Mesenchymal stem cell (in vitro differentiated cells and primary cell): Measurements from ENCODE around the gene BLOC1S3.
A peak's percentile ranks its signal among the peaks of the same experiment; 100 is the strongest.

ENCODE experiments used
- DNase-seq: peaks from one replicate; pipeline ENCODE4 v3.0.0-alpha.2; 2013
- H2AFZ ChIP-seq: one replicate; pipeline ENCODE4 v1.6.1; 2013; ENCODE audit warnings: low read depth, mild to moderate bottlenecking, control low read depth, inconsistent platforms, low read length, moderate library complexity
- H2AK5ac ChIP-seq: 2 replicates; pipeline ENCODE4 v1.6.1; 2013; ENCODE audit warnings: low read length, moderate library complexity, mild to moderate bottlenecking, inconsistent platforms; ENCODE audit not compliant: severe bottlenecking
- H2BK120ac ChIP-seq: one replicate; pipeline ENCODE4 v1.6.1; 2013; ENCODE audit warnings: low read depth, mild to moderate bottlenecking, inconsistent platforms, low read length, moderate library complexity
- H2BK12ac ChIP-seq, 2 experiments: one replicate each; pipeline ENCODE4 v1.6.1; 2013; ENCODE audit warnings: inconsistent platforms in 2 of 2, low read length in 2 of 2, mild to moderate bottlenecking in 2 of 2, moderate library complexity in 2 of 2, control low read depth in 1 of 2
- H2BK15ac ChIP-seq: one replicate; pipeline ENCODE4 v1.6.1; 2013; ENCODE audit warnings: mild to moderate bottlenecking, low read depth, inconsistent platforms; ENCODE audit not compliant: poor library complexity, severe bottlenecking
- H2BK5ac ChIP-seq: 2 replicates; pipeline ENCODE4 v1.6.1; 2013; ENCODE audit warnings: low read depth, mild to moderate bottlenecking, low read length, control low read depth, inconsistent platforms; ENCODE audit not compliant: poor library complexity, severe bottlenecking
- H3K14ac ChIP-seq, 2 experiments: one replicate each; pipeline ENCODE4 v1.6.1; 2013; ENCODE audit warnings: inconsistent platforms in 2 of 2, low read length in 2 of 2, control low read depth in 1 of 2, mild to moderate bottlenecking in 1 of 2, moderate library complexity in 1 of 2
- H3K18ac ChIP-seq, 2 experiments: one replicate each; pipeline ENCODE4 v1.6.1; 2013; ENCODE audit warnings: inconsistent platforms in 2 of 2, low read length in 2 of 2, control low read depth in 1 of 2, low read depth in 1 of 2, mild to moderate bottlenecking in 1 of 2
- H3K23ac ChIP-seq, 2 experiments: one replicate each; pipeline ENCODE4 v1.6.1; 2013; ENCODE audit warnings: inconsistent platforms in 2 of 2, low read length in 2 of 2, mild to moderate bottlenecking in 2 of 2, moderate library complexity in 2 of 2, control low read depth in 1 of 2
- H3K27ac ChIP-seq: 2 replicates; pipeline ENCODE4 v1.5.1; 2013; ENCODE audit warnings: mild to moderate bottlenecking, moderate library complexity, low read length, control low read depth, inconsistent platforms; ENCODE audit not compliant: poor library complexity, severe bottlenecking
- H3K27me3 ChIP-seq, 2 experiments: 2 replicates each; pipeline versions ENCODE4 v1.6.1 to v1.7.0; 2013; ENCODE audit warnings: low read length in 2 of 2, mild to moderate bottlenecking in 2 of 2, moderate library complexity in 2 of 2, control low read depth in 1 of 2, inconsistent platforms in 1 of 2; ENCODE audit not compliant: control insufficient read depth in 1 of 2, insufficient read depth in 1 of 2
- H3K36me3 ChIP-seq, 2 experiments: 2 replicates each; pipeline versions ENCODE4 v1.6.1 to v1.7.0; 2013; ENCODE audit warnings: low read length in 2 of 2, control low read depth in 1 of 2, inconsistent platforms in 1 of 2, low read depth in 1 of 2, mild to moderate bottlenecking in 1 of 2; ENCODE audit not compliant: insufficient read depth in 2 of 2, control insufficient read depth in 1 of 2
- H3K4ac ChIP-seq, 2 experiments: one replicate each; pipeline ENCODE4 v1.6.1; 2013; ENCODE audit warnings: inconsistent platforms in 2 of 2, low read length in 2 of 2, mild to moderate bottlenecking in 2 of 2, moderate library complexity in 2 of 2, control low read depth in 1 of 2, low read depth in 1 of 2
- H3K4me1 ChIP-seq: 2 replicates; pipeline ENCODE4 v1.6.1; 2013; ENCODE audit warnings: low read depth, low read length, control low read depth; ENCODE audit not compliant: control insufficient read depth, insufficient read depth
- H3K4me2 ChIP-seq: 2 replicates; pipeline ENCODE4 v1.6.1; 2013; ENCODE audit warnings: low read length, mild to moderate bottlenecking, inconsistent platforms; ENCODE audit not compliant: poor library complexity, severe bottlenecking
- H3K4me3 ChIP-seq, 2 experiments: 2 replicates each; pipeline versions ENCODE4 v1.5.1 to v1.7.0; 2013; ENCODE audit warnings: low read length in 2 of 2, mild to moderate bottlenecking in 2 of 2, control low read depth in 1 of 2, low read depth in 1 of 2; ENCODE audit not compliant: insufficient read depth in 1 of 2
- H3K79me1 ChIP-seq: replicated peaks from 2 replicates; pipeline ENCODE4 v1.6.1; 2013; ENCODE audit warnings: mild to moderate bottlenecking, control low read depth, low read length, inconsistent platforms; ENCODE audit not compliant: poor library complexity, severe bottlenecking
- H3K9ac ChIP-seq: 2 replicates; pipeline ENCODE4 v1.7.0; 2013; ENCODE audit warnings: mild to moderate bottlenecking, low read length, moderate library complexity
- H3K9me3 ChIP-seq: 2 replicates; pipeline ENCODE4 v1.7.0; 2013; ENCODE audit warnings: mild to moderate bottlenecking, low read length; ENCODE audit not compliant: control insufficient read depth
- H4K8ac ChIP-seq: one replicate; pipeline ENCODE4 v1.6.1; 2013; ENCODE audit warnings: inconsistent platforms, mild to moderate bottlenecking, low read length, moderate library complexity
- H4K91ac ChIP-seq: one replicate; pipeline ENCODE4 v1.6.1; 2013; ENCODE audit warnings: mild to moderate bottlenecking, low read length, inconsistent platforms
- WGBS: methylation state at CpG from one replicate; pipeline ENCODE4 v1.1.7; 2013; ENCODE audit warnings: mixed read lengths; 5-methylcytosine and 5-hydroxymethylcytosine counted together

The BLOC1S3 gene

GRCh38 chr19:45164577-45165335 is 13.8 kb upstream of the BLOC1S3 start:
- Histone ChIP-seq H2BK15ac (peak overlapping the region; percentile 12), H4K91ac (no peak overlapping the region), H3K23ac (no peak overlapping the region), H3K79me1 (no peaks in the 10 kb centered on the region), H2BK120ac (no peak overlapping the region), H3K14ac (no peak overlapping the region), H3K4me1 (peaks cover 14% of the 10 kb centered on the region), H3K4ac (no peak overlapping the region), H4K8ac (peak overlapping the region; percentile 76), H3K4me3 (no peak overlapping the region), H2BK12ac (peak overlapping the region in 1 of 2 experiments; percentile 15), H3K27ac (no peak overlapping the region), H3K9me3 (no peaks in the 10 kb centered on the region), H3K18ac (peak overlapping the region in 1 of 2 experiments; percentile 11), H3K9ac (no peak overlapping the region), H2BK5ac (no peak overlapping the region), H3K27me3 (peaks cover 33% of the 10 kb centered on the region in 2 experiments), H3K36me3 (peaks cover 0 to 7% of the 10 kb centered on the region in 2 experiments), H2AFZ (no peak overlapping the region), H3K4me2 (no peak overlapping the region), H2AK5ac (no peak overlapping the region)
- peak; percentile 79 for DNase-seq
- 49% methylated on average over 27 of the region's 27 CpGs for WGBS

- no peak overlapping the region for H3K4me3 ChIP-seq
- H2BK120ac ChIP-seq = no peak overlapping the region
- H3K27ac ChIP-seq = no peak overlapping the region
- no peak overlapping the region for H2AK5ac ChIP-seq
- H3K27me3 ChIP-seq = peaks cover 14% of the 10 kb centered on the region in 2 experiments
- no peak overlapping the region for H2BK5ac ChIP-seq
- H3K23ac ChIP-seq = no peak overlapping the region
- peaks cover 13% of the 10 kb centered on the region for H3K4me1 ChIP-seq
- H4K91ac ChIP-seq = no peak overlapping the region
- no peak overlapping the region for H3K14ac ChIP-seq
- H3K9me3 ChIP-seq = no peaks in the 10 kb centered on the region
- H3K4me2 ChIP-seq = no peak overlapping the region
- H2BK12ac ChIP-seq = no peak overlapping the region
- WGBS = 60% methylated on average over 14 of the region's 14 CpGs
- peaks cover 0 to 7% of the 10 kb centered on the region in 2 experiments for H3K36me3 ChIP-seq
- H3K4ac ChIP-seq = no peak overlapping the region
- H4K8ac ChIP-seq = no peak overlapping the region
- peaks cover 6% of the 10 kb centered on the region for H3K79me1 ChIP-seq
- no peak overlapping the region for H2AFZ ChIP-seq
- H2BK15ac ChIP-seq = no peak overlapping the region
- no peak overlapping the region for H3K9ac ChIP-seq
- H3K18ac ChIP-seq = no peak overlapping the region
- no peak for DNase-seq
Measured at GRCh38 chr19:45166723-45167252, 11.8 kb upstream of the BLOC1S3 start.

- no peak overlapping the region for H3K18ac ChIP-seq
- no peak overlapping the region for H3K14ac ChIP-seq
- no peak overlapping the region for H3K4ac ChIP-seq
- no peak overlapping the region for H2AFZ ChIP-seq
- WGBS = 94% methylated on average over 16 of the region's 16 CpGs
- H3K27ac ChIP-seq = no peak overlapping the region
- no peak for DNase-seq
- H4K91ac ChIP-seq = no peak overlapping the region
- H2BK12ac ChIP-seq = no peak overlapping the region
- peaks cover 17% of the 10 kb centered on the region for H3K4me1 ChIP-seq
- H3K27me3 ChIP-seq = peaks cover under 1% of the 10 kb centered on the region in 2 experiments
- H3K23ac ChIP-seq = no peak overlapping the region
- H2BK120ac ChIP-seq = no peak overlapping the region
- no peak overlapping the region for H3K9ac ChIP-seq
- H3K4me3 ChIP-seq = no peak overlapping the region
- no peak overlapping the region for H2BK15ac ChIP-seq
- H2BK5ac ChIP-seq = no peak overlapping the region
- no peak overlapping the region for H4K8ac ChIP-seq
- H3K36me3 ChIP-seq = peaks cover 0 to 7% of the 10 kb centered on the region in 2 experiments
- H3K4me2 ChIP-seq = no peak overlapping the region
- no peak overlapping the region for H2AK5ac ChIP-seq
- H3K79me1 ChIP-seq = peaks cover 10% of the 10 kb centered on the region
- no peaks in the 10 kb centered on the region for H3K9me3 ChIP-seq
Measured at GRCh38 chr19:45168767-45169351, 9.7 kb upstream of the BLOC1S3 start.

GRCh38 chr19:45169602-45170001 is 9.0 kb upstream of the BLOC1S3 start:
- no peak overlapping the region for H3K18ac ChIP-seq
- no peak overlapping the region for H3K9ac ChIP-seq
- H3K27ac ChIP-seq = no peak overlapping the region
- no peak overlapping the region for H3K4me2 ChIP-seq
- H3K14ac ChIP-seq = no peak overlapping the region
- no peak for DNase-seq
- H2BK12ac ChIP-seq = no peak overlapping the region
- no peak overlapping the region for H2AK5ac ChIP-seq
- peaks cover 0 to 7% of the 10 kb centered on the region in 2 experiments for H3K36me3 ChIP-seq
- H4K8ac ChIP-seq = no peak overlapping the region
- H2BK15ac ChIP-seq = no peak overlapping the region
- no peak overlapping the region for H3K23ac ChIP-seq
- H2BK5ac ChIP-seq = no peak overlapping the region
- no peak overlapping the region for H3K4ac ChIP-seq
- 88% methylated on average over 10 of the region's 10 CpGs for WGBS
- H3K9me3 ChIP-seq = no peaks in the 10 kb centered on the region
- no peak overlapping the region for H2BK120ac ChIP-seq
- H2AFZ ChIP-seq = no peak overlapping the region
- no peaks in the 10 kb centered on the region for H3K27me3 ChIP-seq
- peaks cover 10% of the 10 kb centered on the region for H3K79me1 ChIP-seq
- no peak overlapping the region for H3K4me3 ChIP-seq
- H4K91ac ChIP-seq = no peak overlapping the region
- H3K4me1 ChIP-seq = peaks cover 20% of the 10 kb centered on the region
